C4-2B (cell line): ENCODE measurements around the gene APCDD1L.
"Not testable (repeated sequence)": the region's sequence is repeated elsewhere in the genome, so short reads cannot be mapped to it uniquely, and the experiment has no call there.

Source experiments
- H3K27ac ChIP-seq: fragments of 450-650 bp; 2 replicates; pipeline ENCODE4 v1.5.1; 2017
- CTCF ChIP-seq: fragments of 450-650 bp; conservative IDR thresholded peaks from 2 replicates; pipeline ENCODE4 v1.5.1; 2017; ENCODE audit warnings: mild to moderate bottlenecking
- ZFX ChIP-seq: fragments of 450-650 bp; IDR thresholded peaks from 2 replicates; pipeline ENCODE4 v1.6.1; 2017

The APCDD1L gene

GRCh38 chr20:58511861-58512260, 3.3 kb downstream of the APCDD1L start:
- H3K27ac ChIP-seq, result no peak overlapping the region
- TF ChIP-seq ZFX (no peak), CTCF (no peak)

GRCh38 chr20:58511364-58511763, 3.8 kb downstream of the APCDD1L start:
- H3K27ac ChIP-seq, result no peak overlapping the region
- TF ChIP-seq ZFX (no peak), CTCF (no peak)

- H3K27ac ChIP-seq, result no peak overlapping the region
- TF ChIP-seq CTCF (no peak), ZFX (no peak)
Measured at GRCh38 chr20:58510921-58511320, 4.3 kb downstream of the APCDD1L start.

GRCh38 chr20:58508762-58509395, 6.3 kb downstream of the APCDD1L start:
- TF ChIP-seq CTCF (no peak), ZFX (no peak)
- H3K27ac ChIP-seq, result no peak overlapping the region

- H3K27ac ChIP-seq, result not testable (repeated sequence)
Measured at GRCh38 chr20:58506999-58507398, 8.2 kb downstream of the APCDD1L start.

GRCh38 chr20:58504566-58504965, 10.6 kb downstream of the APCDD1L start:
- no peak overlapping the region for H3K27ac ChIP-seq
- TF ChIP-seq CTCF, result no peak
- no peak for TF ChIP-seq ZFX

- no peak overlapping the region for H3K27ac ChIP-seq
- TF ChIP-seq CTCF (no peak), ZFX (no peak)
Measured at GRCh38 chr20:58503668-58504067, 11.5 kb downstream of the APCDD1L start.

GRCh38 chr20:58500256-58500655, 14.9 kb downstream of the APCDD1L start:
- no peak for TF ChIP-seq CTCF
- no peak for TF ChIP-seq ZFX
- H3K27ac ChIP-seq, result no peak overlapping the region
